Measurements from ENCODE around the gene HOOK2. TPM values are rescaled to one million over a fixed set of nuclear protein-coding genes. Genes with fewer than 3 reads are reported as not detected.

Gene HOOK2
- total and polyA plus RNA-seq, 2 of the 13 experiments (the other 11 are each of a cell fraction or from before 2014, with no cell fraction given), result 9.2 to 12.9 TPM

GRCh38 chr19:12722566-12723380, 52.6 kb downstream of the HOOK2 start (continued):
- TF ChIP-seq, protein P1, sequence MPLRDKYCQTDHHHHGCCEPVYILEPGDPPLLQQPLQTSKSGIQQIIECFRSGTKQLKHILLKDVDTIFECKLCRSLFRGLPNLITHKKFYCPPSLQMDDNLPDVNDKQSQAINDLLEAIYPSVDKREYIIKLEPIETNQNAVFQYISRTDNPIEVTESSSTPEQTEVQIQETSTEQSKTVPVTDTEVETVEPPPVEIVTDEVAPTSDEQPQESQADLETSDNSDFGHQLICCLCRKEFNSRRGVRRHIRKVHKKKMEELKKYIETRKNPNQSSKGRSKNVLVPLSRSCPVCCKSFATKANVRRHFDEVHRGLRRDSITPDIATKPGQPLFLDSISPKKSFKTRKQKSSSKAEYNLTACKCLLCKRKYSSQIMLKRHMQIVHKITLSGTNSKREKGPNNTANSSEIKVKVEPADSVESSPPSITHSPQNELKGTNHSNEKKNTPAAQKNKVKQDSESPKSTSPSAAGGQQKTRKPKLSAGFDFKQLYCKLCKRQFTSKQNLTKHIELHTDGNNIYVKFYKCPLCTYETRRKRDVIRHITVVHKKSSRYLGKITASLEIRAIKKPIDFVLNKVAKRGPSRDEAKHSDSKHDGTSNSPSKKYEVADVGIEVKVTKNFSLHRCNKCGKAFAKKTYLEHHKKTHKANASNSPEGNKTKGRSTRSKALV (CRISPR knock-in tag; IDR thresholded peaks at IDR 0.05), result 0 out of 2 replicates have a peak, but pooled peaks have one; percentile 12
- TF ChIP-seq GFI1 (CRISPR knock-in tag; IDR thresholded peaks at IDR 0.05; ENCODE audit: borderline replicate concordance) (no peak), BCL6 (CRISPR knock-in tag; IDR thresholded peaks at IDR 0.05) (no peak; the same call in 1 of the 2 replicates), ZNF12 (CRISPR knock-in tag; IDR thresholded peaks at IDR 0.05) (no peak), SYNCRIP (IDR thresholded peaks at IDR 0.05; ENCODE audit: insufficient read depth, low read depth, low read length) (no peak), ZNF580 (CRISPR knock-in tag; IDR thresholded peaks at IDR 0.05; ENCODE audit: borderline replicate concordance, low read depth) (peak; percentile 50; the same call in 1 of the 2 replicates), TEAD2 (CRISPR knock-in tag; IDR thresholded peaks at IDR 0.05) (no peak), MATR3 (CRISPR knock-in tag; IDR thresholded peaks at IDR 0.05) (no peak), ZFAT (CRISPR knock-in tag; conservative IDR thresholded peaks at IDR 0.05) (no peak), PCBP2 (optimal IDR thresholded peaks at IDR 0.05; ENCODE audit: low read depth, low read length, poor library complexity, severe bottlenecking) (no peak), HMGA1 (CRISPR knock-in tag; conservative IDR thresholded peaks at IDR 0.05) (no peak), RELA (CRISPR knock-in tag; IDR thresholded peaks at IDR 0.05) (no peak), STAT6 (CRISPR knock-in tag; IDR thresholded peaks at IDR 0.05; ENCODE audit: borderline replicate concordance) (no peak), EED (CRISPR knock-in tag; IDR thresholded peaks at IDR 0.05) (no peak), FLYWCH1 (CRISPR knock-in tag; IDR thresholded peaks at IDR 0.05) (no peak), KDM4B (CRISPR knock-in tag; IDR thresholded peaks at IDR 0.05) (0 out of 2 replicates have a peak, but pooled peaks have one; percentile 19), HNF4A (CRISPR knock-in tag; IDR thresholded peaks at IDR 0.05) (peak; percentile 17; the same call in 1 of the 2 replicates), MEIS2 (CRISPR knock-in tag; IDR thresholded peaks at IDR 0.05) (no peak), ZNF138 (CRISPR knock-in tag; IDR thresholded peaks at IDR 0.05; ENCODE audit: low read depth) (no peak), U2AF1 (optimal IDR thresholded peaks at IDR 0.05; ENCODE audit: low read depth, low read length) (peak; percentile 89), ZNF776 (CRISPR knock-in tag; IDR thresholded peaks at IDR 0.05) (no peak), SP4 (CRISPR knock-in tag; IDR thresholded peaks at IDR 0.05) (peak; percentile 29; the same call in 1 of the 2 replicates)
- TF ChIP-seq, protein P2, sequence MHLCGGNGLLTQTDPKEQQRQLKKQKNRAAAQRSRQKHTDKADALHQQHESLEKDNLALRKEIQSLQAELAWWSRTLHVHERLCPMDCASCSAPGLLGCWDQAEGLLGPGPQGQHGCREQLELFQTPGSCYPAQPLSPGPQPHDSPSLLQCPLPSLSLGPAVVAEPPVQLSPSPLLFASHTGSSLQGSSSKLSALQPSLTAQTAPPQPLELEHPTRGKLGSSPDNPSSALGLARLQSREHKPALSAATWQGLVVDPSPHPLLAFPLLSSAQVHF (CRISPR knock-in tag; IDR thresholded peaks at IDR 0.05), result no peak
- TF ChIP-seq, protein P3, sequence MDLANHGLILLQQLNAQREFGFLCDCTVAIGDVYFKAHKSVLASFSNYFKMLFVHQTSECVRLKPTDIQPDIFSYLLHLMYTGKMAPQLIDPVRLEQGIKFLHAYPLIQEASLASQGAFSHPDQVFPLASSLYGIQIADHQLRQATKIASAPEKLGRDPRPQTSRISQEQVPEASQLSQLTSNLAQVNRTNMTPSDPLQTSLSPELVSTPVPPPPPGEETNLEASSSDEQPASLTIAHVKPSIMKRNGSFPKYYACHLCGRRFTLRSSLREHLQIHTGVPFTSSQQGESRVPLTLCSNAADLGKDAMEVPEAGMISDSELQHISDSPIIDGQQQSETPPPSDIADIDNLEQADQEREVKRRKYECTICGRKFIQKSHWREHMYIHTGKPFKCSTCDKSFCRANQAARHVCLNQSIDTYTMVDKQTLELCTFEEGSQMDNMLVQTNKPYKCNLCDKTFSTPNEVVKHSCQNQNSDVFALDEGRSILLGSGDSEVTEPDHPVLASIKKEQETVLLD (CRISPR knock-in tag; IDR thresholded peaks at IDR 0.05; ENCODE audit: low read depth), result no peak

Measured in HepG2 (cell line).